Activated gamma-delta T cell treated with Interleukin-2 at 50 U/mL for 16 hours (primary cell): Measurements from ENCODE around the gene GMPPA.
A peak's percentile ranks its signal among the peaks of the same experiment; 100 is the strongest.

ENCODE experiments used
- DNase-seq: peaks from one replicate; pipeline ENCODE4 v3.0.0-alpha.2; 2020

Gene GMPPA

DNA sequence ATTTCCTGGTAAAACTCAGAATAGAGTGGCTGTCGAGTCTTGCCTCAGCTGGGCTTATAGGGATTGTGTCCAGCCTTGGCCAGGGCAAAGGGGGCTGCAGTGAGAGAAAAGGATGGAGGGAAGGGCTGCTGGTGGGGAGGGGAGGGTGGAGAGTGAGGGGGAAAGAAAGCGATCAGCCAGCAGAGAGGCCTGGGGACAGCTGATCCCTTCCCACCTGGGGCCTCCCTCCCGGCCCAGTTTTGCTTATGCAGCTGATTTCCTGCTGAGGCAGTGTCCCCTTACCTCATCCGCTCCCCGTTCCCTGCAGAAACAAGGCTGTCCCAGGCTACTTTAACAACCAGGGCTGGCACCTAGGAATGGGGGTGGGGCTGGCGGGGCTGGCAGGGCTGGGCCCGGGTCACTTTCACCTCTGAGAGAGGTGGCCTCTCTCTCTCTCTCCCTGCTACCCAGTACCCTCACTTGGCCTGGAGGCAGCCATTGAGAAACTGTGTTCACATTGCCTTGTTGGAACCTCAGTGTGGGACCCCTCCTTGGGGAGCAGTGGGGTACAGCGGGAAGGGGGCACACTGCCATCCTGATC lies 12.2 kb upstream of the GMPPA start:
- no peak for DNase-seq

GRCh38 chr2:219488149-219488843 lies 10.4 kb upstream of the GMPPA start:
- no peak for DNase-seq

- no peak for DNase-seq
These were observed 9.9 kb upstream of the GMPPA start for GRCh38 chr2:219488844-219489194.

- DNase-seq: no peak
These were observed 9.4 kb upstream of the GMPPA start for GRCh38 chr2:219489315-219489714.

DNA sequence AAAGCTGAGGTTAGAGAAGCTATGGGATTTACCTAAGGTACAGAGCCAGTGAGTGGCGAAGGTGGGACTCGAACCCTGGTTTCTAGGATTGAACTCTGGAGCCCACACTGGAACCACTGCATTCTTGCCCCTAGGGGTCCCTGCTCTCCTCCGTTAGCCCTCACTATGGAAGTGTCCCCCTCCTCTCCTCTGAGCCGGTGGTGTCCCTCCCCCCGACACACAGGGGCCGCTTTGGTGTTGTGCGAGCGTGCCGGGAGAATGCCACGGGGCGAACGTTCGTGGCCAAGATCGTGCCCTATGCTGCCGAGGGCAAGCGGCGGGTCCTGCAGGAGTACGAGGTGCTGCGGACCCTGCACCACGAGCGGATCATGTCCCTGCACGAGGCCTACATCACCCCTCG lies 8.5 kb upstream of the GMPPA start:
- DNase-seq: no peak

DNA sequence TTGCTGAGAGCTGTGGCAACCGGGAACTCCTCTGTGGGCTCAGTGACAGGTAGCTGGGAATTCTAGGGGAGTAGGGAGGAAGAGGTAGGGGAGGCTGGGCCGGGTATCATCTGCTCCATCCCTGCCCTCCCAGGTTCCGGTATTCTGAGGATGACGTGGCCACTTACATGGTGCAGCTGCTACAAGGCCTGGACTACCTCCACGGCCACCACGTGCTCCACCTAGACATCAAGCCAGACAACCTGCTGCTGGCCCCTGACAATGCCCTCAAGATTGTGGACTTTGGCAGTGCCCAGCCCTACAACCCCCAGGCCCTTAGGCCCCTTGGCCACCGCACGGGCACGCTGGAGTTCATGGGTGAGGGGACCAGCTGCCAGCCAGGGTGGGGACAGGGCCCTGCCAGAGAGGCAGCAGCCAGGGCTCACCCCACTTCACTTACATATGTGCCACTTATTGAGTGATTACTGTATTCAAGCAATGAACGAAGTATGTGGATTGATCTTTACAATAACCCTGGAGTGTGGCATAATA lies 8.0 kb upstream of the GMPPA start:
- DNase-seq: no peak

GRCh38 chr2:219491278-219491963 lies 7.3 kb upstream of the GMPPA start:
- no peak for DNase-seq

- no peak for DNase-seq
These were observed 6.1 kb upstream of the GMPPA start for GRCh38 chr2:219492575-219492974.

DNA sequence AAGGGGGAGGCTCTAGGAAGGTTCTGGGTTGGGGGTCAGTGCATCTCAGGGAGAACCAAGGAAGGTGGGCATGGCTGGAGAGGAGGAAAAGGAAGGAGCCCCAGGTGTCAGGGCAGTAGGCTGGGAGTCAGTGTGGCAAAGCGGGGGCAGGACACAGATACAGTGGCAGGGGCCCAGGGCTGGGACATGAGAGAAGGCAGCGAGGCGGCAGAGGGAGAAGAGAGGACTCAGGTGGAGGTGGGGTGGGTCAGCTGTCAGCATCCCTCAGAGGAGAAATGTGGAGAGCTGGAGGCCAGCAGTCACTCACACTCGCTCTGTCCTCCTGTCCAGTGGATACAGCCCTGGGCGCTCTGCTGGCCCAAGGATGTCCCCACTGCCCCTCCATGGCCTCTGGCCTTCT lies 5.6 kb upstream of the GMPPA start:
- no peak for DNase-seq

DNA sequence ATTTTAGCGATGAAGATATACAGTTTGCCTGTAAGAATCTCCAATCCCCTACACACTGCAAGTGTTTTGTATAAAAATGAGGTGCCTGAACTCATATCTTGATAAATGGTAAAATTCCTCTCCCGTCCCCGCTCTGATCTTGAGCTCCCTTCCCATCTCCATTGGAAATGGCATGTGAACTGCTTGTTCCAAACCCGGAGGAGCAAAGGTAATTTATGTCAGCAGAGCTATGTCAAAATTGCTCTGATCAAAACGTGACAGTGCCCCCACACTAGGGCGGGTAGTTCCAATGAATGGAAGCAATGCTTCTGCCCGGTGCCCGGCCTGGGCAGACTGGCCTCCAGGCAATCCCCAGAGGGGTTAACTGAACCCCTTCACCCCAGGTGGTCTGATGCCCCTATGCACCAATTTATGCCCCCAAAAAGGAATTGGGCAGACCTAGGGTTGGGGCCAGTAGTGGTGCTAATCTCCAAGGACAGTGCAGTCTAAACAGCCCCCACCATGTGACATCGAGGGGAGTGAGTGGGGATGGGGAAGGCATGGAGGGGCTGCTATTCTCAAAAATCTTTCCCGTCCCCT lies 3.6 kb upstream of the GMPPA start:
- no peak for DNase-seq

DNA sequence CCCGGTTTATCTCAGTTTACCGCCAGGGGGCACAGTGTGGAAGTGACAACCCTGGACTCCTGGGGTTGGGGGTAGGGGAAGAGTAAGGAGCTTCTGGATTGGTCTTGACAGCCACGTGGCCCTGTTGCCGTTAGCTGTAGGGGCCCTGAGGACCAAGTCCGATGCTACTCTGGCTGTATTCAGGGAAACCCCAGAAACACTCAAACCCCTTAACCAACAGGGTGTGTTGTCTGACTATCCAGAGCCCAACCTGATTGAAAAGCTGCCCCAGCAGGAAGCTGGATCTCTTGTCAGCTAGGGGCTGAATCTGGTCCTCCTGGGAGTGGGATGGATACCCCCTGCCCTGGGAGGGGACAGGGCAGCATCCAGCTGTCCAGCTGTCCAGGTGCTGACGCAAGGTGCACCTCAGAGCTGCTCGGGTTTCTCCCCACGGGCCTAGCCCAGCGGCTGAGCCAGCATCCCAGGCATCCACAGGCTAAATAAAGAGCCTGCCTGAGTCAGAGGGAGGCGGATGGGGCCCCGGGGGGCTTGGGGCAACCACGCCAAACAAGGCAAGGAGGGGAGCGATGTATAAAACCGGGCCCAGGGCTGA lies 3.1 kb upstream of the GMPPA start:
- peak; percentile 30 for DNase-seq

- DNase-seq: no peak
These were observed 2.4 kb upstream of the GMPPA start for GRCh38 chr2:219496247-219496824.

GRCh38 chr2:219496825-219497494 lies 1.7 kb upstream of the GMPPA start:
- no peak for DNase-seq

- no peak for DNase-seq
These were observed 1.0 kb upstream of the GMPPA start for GRCh38 chr2:219497495-219498279.

DNA sequence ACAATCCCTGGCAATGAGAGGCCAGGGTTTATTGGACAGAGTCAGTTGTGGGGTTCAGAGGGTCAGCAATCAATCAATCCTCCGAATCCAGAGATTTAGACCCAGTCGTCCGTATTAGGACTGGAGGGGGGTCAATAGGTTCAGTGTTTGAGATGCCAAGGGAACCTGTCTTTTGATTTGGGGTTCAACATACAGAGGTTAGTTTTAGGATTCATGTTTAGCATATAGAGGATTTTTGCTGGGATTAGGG lies 292 bp downstream of the GMPPA start:
- DNase-seq: no peak

- no peak for DNase-seq
These were observed 864 bp downstream of the GMPPA start for GRCh38 chr2:219499555-219499954.

- DNase-seq: no peak
These were observed 1.4 kb downstream of the GMPPA start for GRCh38 chr2:219500135-219500534.

GRCh38 chr2:219501849-219502248 lies 3.2 kb downstream of the GMPPA start:
- DNase-seq: no peak

GRCh38 chr2:219502618-219503017 lies 3.9 kb downstream of the GMPPA start:
- DNase-seq: no peak

DNA sequence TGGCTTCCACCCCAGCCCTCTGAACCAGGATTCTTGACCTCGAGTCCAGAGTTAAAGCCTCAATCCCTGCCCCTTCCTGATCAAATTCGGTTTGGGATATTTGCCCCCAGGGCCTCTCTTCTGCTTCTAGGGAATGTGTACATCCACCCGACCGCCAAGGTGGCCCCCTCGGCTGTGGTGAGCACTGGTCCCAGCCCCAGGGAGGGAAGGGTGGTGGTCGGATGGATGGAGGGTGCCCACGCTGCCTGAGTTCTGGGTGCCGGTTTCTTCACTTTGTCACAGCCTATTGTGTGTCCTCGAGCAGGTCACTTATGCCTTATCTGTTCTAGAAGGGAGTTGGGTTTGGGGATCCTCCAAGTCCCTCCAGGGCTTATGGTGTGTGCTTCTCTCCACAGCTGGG lies 6.9 kb downstream of the GMPPA start:
- no peak for DNase-seq

- no peak for DNase-seq
These were observed 7.6 kb downstream of the GMPPA start for GRCh38 chr2:219506153-219506801.
